GM23338 (cell line): ENCODE measurements around the gene RBKS. TPM values are rescaled to one million over a fixed set of nuclear protein-coding genes. Genes with fewer than 3 reads are reported as not detected.

Source experiments
- ATAC-seq: fragments of 200-7000 bp; cut with Tn5 transposase; 3 replicates; pipeline ENCODE4 v1.9.1; 2020
- DNase-seq: peaks from one replicate; pipeline ENCODE4 v3.0.0-alpha.2; 2015; ENCODE audit warnings: low spot score
- H2AFZ ChIP-seq: fragments of 200-600 bp; sonication (generic); 2 replicates; pipeline ENCODE4 v1.8.0; 2016; ENCODE audit warnings: antibody characterized with exemption, mild to moderate bottlenecking, moderate library complexity
- H3F3A ChIP-seq: fragments of 200-600 bp; sonication (generic); replicated peaks from 2 replicates; pipeline ENCODE4 v1.8.0; 2017; ENCODE audit warnings: antibody characterized with exemption, mixed run types, low read depth
- H3K27ac ChIP-seq: fragments of 200-600 bp; sonication (generic); 2 replicates; pipeline ENCODE4 v1.6.1; 2016; ENCODE audit warnings: low read depth
- H3K27me3 ChIP-seq: fragments of 200-600 bp; sonication (generic); 2 replicates; pipeline ENCODE4 v1.8.0; 2016; ENCODE audit warnings: mild to moderate bottlenecking, mixed run types, moderate library complexity; ENCODE audit not compliant: insufficient read depth
- H3K36me3 ChIP-seq: fragments of 200-600 bp; sonication (generic); 2 replicates; pipeline ENCODE4 v1.8.0; 2016; ENCODE audit warnings: mild to moderate bottlenecking; ENCODE audit not compliant: insufficient read depth
- H3K4me1 ChIP-seq: fragments of 200-600 bp; sonication (generic); 2 replicates; pipeline ENCODE4 v1.8.0; 2016; ENCODE audit warnings: mild to moderate bottlenecking, moderate library complexity; ENCODE audit not compliant: insufficient read depth
- H3K4me2 ChIP-seq: fragments of 200-600 bp; sonication (generic); 2 replicates; pipeline ENCODE4 v1.7.1; 2017; ENCODE audit warnings: mixed run types
- H3K4me3 ChIP-seq: fragments of 200-600 bp; sonication (generic); 2 replicates; pipeline ENCODE4 v1.6.1; 2016; ENCODE audit warnings: mixed run types
- H3K79me2 ChIP-seq: fragments of 200-600 bp; sonication (generic); replicated peaks from 2 replicates; pipeline ENCODE4 v1.8.0; 2017; ENCODE audit warnings: mild to moderate bottlenecking; ENCODE audit not compliant: insufficient read depth
- H3K9me2 ChIP-seq: fragments of 200-600 bp; sonication (generic); 2 replicates; pipeline ENCODE4 v1.8.0; 2017; ENCODE audit not compliant: insufficient read depth
- H4K20me1 ChIP-seq: fragments of 200-600 bp; sonication (generic); replicated peaks from 2 replicates; pipeline ENCODE4 v1.8.0; 2017; ENCODE audit warnings: mild to moderate bottlenecking; ENCODE audit not compliant: insufficient read depth
- H3K27ac Mint-ChIP-seq: 2 replicates; pipeline ENCODE4 v1.8.0; 2020; ENCODE audit warnings: inconsistent platforms, mild to moderate bottlenecking, moderate library complexity, mixed read lengths
- H3K27me3 Mint-ChIP-seq: 3 replicates; pipeline ENCODE4 v1.8.0; 2022; ENCODE audit warnings: low read depth, mild to moderate bottlenecking, moderate library complexity, mixed read lengths, inconsistent platforms; ENCODE audit not compliant: insufficient read depth, poor library complexity
- H3K36me3 Mint-ChIP-seq: 3 replicates; pipeline ENCODE4 v1.8.0; 2021; ENCODE audit warnings: low read depth, mild to moderate bottlenecking, inconsistent platforms, moderate library complexity, mixed read lengths
- H3K4me1 Mint-ChIP-seq: 3 replicates; pipeline ENCODE4 v1.8.0; 2020; ENCODE audit warnings: mild to moderate bottlenecking, inconsistent platforms, mixed read lengths
- H3K4me3 Mint-ChIP-seq: 3 replicates; pipeline ENCODE4 v1.8.0; 2021; ENCODE audit warnings: moderate library complexity, mild to moderate bottlenecking, inconsistent platforms, mixed read lengths
- H3K9me3 Mint-ChIP-seq: 3 replicates; pipeline ENCODE4 v1.8.0; 2020; ENCODE audit warnings: moderate library complexity, mild to moderate bottlenecking, inconsistent platforms, mixed read lengths
- CREB1 ChIP-seq: fragments of 250-450 bp; sonication (Bioruptor Pico); IDR thresholded peaks from 2 replicates; pipeline ENCODE4 v1.5.0; 2020; ENCODE audit warnings: low read depth, mild to moderate bottlenecking, moderate library complexity
- ETS1 ChIP-seq: IDR thresholded peaks from 2 replicates; pipeline ENCODE4 v1.6.1; 2016; ENCODE audit warnings: antibody characterized with exemption
- EZH2 ChIP-seq: fragments of 200-600 bp; sonication (generic); IDR thresholded peaks from one replicate; pipeline ENCODE4 v1.8.0; 2017; ENCODE audit warnings: antibody characterized with exemption, mild to moderate bottlenecking, low read depth; ENCODE audit not compliant: unreplicated experiment
- EZH2phosphoT487 ChIP-seq: fragments of 200-600 bp; sonication (generic); IDR thresholded peaks from one replicate; pipeline ENCODE4 v1.8.1; 2018; ENCODE audit warnings: antibody characterized with exemption; ENCODE audit not compliant: unreplicated experiment
- JUNB ChIP-seq: IDR thresholded peaks from one replicate; pipeline ENCODE4 v1.6.1; 2016; ENCODE audit warnings: antibody characterized with exemption; ENCODE audit not compliant: unreplicated experiment
- NANOG ChIP-seq: IDR thresholded peaks from 2 replicates; pipeline ENCODE4 v1.6.1; 2016; ENCODE audit warnings: antibody characterized with exemption, borderline replicate concordance
- POLR2AphosphoS5 ChIP-seq: IDR thresholded peaks from 2 replicates; pipeline ENCODE4 v1.6.1; 2016; ENCODE audit warnings: antibody characterized with exemption, low read depth
- REST ChIP-seq: IDR thresholded peaks from one replicate; pipeline ENCODE4 v1.6.1; 2018; ENCODE audit warnings: antibody characterized with exemption; ENCODE audit not compliant: unreplicated experiment
- STAT1 ChIP-seq: IDR thresholded peaks from one replicate; pipeline ENCODE4 v1.6.1; 2016; ENCODE audit warnings: antibody characterized with exemption; ENCODE audit not compliant: unreplicated experiment
- ZNF331 ChIP-seq: fragments of 250-450 bp; sonication (Bioruptor Pico); IDR thresholded peaks from 2 replicates; pipeline ENCODE4 v1.5.0; 2020; ENCODE audit warnings: low read depth, mild to moderate bottlenecking, moderate library complexity
- ZNF462 ChIP-seq: fragments of 250-450 bp; sonication (Bioruptor Pico); IDR thresholded peaks from 2 replicates; pipeline ENCODE4 v1.5.0; 2020; ENCODE audit warnings: mild to moderate bottlenecking, moderate library complexity
- polyA plus RNA-seq: library from polyadenylated mRNA; unstranded; fragments of >200 nt; fragmentation: Nextera tagmentation; extraction: Ambion mirVana; gene quantifications from 2 replicates; pipeline ENCODE4 v1.2.1, GENCODE V29; 2016
- total RNA-seq: library from RNA; depleted of rRNA; stranded (reverse); fragments of >200 nt; shearing (Covaris generic); gene quantifications from 2 replicates; pipeline ENCODE4 v1.2.3, GENCODE V29; 2014

RBKS gene
- total and polyA plus RNA-seq, 2 experiments from 2014 or later, result 1.3 to 1.5 TPM

- TF ChIP-seq REST, result no peak
- TF ChIP-seq NANOG, result no peak
- no peak for TF ChIP-seq JUNB
- TF ChIP-seq EZH2phosphoT487, result no peak
Observed at GRCh38 chr2:27839022-27839618, 51.1 kb downstream of the RBKS start (continued).

DNA sequence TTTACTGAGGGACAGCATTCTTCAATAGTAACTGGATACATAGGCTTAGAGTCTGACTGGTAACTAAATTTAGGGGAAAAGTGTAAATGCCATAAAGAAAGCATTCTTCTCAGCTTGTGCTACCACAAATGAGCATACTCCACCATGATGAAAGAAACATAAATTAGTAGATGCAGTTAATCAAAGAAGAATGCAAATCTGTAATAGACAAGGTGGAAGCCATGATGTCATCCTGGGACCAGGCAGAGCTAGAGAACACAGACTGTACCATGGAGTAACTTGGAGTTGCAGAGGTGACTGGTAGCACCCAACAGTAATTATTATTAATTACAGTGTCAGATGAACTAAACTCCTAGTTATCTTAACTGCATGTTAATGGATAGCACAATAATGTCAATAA, 51.7 kb downstream of the RBKS start:
- Mint-ChIP-seq H3K4me1 (peaks cover 2% of the 10 kb centered on the region; the same call in 1 of the 3 replicates), H3K4me3 (no peak overlapping the region), H3K36me3 (no peaks in the 10 kb centered on the region), H3K27me3 (peaks cover 5% of the 10 kb centered on the region), H3K9me3 (no peaks in the 10 kb centered on the region), H3K27ac (no peak overlapping the region)
- Histone ChIP-seq H3K4me3 (no peak overlapping the region), H3K9me2 (peaks cover 4% of the 10 kb centered on the region; the same call in 1 of the 2 replicates), H2AFZ (no peak overlapping the region), H3K36me3 (no peaks in the 10 kb centered on the region), H3K79me2 (no peaks in the 10 kb centered on the region), H3K27me3 (no peaks in the 10 kb centered on the region), H3K27ac (no peak overlapping the region), H4K20me1 (no peaks in the 10 kb centered on the region), H3K4me2 (no peak overlapping the region), H3F3A (no peaks in the 10 kb centered on the region), H3K4me1 (no peaks in the 10 kb centered on the region)
- TF ChIP-seq ZNF462 (CRISPR knock-in tag) (no peak), POLR2AphosphoS5 (no peak), ZNF331 (CRISPR knock-in tag) (no peak), ETS1 (no peak), EZH2 (no peak), NANOG (no peak), STAT1 (no peak), CREB1 (CRISPR knock-in tag) (no peak), JUNB (no peak)
- ATAC-seq (no peak), DNase-seq (no peak)
